Activated effector memory CD4-positive, alpha-beta T cell treated with Interleukin-2 at 50 U/mL for 16 hours (primary cell): ENCODE results near the gene CPSF6.
"Not testable (repeated sequence)": the region's sequence is repeated elsewhere in the genome, so short reads cannot be mapped to it uniquely, and the experiment has no call there.

Experiments used
- DNase-seq: peaks from one replicate; pipeline ENCODE4 v3.0.0-alpha.2; 2020

Gene CPSF6, protein sequence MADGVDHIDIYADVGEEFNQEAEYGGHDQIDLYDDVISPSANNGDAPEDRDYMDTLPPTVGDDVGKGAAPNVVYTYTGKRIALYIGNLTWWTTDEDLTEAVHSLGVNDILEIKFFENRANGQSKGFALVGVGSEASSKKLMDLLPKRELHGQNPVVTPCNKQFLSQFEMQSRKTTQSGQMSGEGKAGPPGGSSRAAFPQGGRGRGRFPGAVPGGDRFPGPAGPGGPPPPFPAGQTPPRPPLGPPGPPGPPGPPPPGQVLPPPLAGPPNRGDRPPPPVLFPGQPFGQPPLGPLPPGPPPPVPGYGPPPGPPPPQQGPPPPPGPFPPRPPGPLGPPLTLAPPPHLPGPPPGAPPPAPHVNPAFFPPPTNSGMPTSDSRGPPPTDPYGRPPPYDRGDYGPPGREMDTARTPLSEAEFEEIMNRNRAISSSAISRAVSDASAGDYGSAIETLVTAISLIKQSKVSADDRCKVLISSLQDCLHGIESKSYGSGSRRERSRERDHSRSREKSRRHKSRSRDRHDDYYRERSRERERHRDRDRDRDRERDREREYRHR

DNA sequence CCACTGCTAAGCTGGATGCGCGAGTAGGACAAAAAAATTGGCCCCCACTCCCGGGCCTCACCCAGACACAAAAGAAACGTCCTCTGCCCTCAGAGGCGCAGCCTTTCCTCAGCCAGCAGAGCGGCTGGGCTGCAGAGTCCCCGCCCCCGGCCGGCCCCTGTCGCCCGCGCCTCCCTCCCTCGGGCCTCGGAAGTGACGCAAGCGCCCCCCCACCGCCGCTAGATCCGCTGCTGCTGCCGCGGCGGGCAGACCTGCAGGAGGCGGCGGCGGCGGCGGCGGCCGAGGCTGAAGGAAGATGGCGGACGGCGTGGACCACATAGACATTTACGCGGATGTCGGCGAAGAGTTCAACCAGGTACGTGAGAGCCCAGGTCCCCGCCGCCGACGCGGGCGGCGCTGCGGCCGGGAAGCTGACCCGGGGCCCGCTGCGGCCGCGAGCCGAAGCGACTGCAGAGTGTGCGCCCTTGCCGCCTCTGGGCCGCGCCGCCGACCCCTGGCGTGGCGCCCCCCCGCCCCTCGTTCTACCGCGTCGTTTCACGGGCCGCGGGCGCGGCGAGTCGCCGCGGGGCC, at the start of gene CPSF6:
CPSF6 (plus strand) TSS at position 218 of the 570 bp plus-strand sequence; CDS start at position 296, 78 bp downstream.
- DNase-seq, result peak; percentile 94

DNA sequence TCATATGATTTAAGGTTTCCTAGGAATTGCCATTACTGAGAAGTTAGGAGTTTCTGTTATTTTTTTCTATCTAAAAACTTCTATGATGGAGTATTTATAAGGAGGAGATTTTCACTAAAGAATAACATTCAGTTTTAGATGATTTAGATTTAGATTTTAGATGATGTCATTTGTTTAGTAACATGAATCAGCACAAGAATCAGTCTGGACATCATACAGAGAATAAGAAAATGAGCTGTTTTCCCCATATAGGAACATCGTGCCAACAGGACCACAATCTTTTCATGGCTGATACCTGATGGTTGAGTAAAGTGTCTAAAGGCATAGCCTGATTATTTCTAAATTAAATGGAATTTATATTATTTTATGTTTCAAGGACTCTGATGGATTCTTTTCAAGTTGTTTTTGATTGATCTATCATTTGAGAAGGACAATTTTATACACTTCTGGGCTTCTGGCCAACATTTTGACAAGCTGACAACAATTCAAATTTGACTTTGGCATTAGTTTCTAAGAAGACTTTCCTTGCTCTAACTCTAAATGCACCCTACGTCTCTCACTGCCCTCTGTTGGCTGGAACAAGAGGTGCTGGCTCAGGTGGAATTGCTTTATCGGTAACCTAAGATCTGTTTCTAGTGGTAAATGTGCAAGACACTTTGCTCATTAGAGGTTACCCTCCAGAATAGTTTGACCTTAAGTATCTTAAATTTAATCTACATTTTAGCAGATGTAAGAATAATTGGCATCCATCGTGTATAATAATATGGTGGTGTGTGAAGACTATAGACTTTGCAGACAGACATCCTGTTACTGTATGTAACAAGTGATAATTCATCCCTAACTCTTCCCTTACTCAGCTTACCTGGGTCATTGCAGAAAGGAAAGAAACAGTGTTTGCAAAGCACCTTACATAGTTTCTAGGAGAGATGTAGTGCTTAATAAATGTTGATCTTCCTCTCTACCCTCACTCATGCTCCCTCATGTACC, 42.8 kb upstream of the CPSF6 start:
- DNase-seq, result no peak

DNA sequence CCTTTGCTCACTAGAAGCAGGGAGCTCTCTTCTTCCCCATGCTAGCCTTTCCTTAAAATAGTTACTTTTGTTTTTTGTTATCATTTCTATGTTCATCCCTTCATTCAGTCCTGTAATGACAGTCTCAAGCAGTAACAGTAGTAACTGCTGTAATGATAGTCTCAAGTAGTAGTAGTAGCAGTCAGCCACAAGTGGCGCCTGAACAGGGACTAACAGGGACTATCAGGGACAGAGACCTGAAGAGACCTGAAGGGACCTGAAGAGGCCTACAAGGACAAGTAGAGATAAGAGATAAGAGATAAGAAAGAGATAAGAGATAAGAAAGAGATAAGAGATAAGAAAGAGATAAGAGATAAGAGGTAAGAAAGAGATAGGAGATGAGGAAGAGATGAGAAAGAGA, 39.4 kb upstream of the CPSF6 start:
- not testable (repeated sequence) for DNase-seq

DNA sequence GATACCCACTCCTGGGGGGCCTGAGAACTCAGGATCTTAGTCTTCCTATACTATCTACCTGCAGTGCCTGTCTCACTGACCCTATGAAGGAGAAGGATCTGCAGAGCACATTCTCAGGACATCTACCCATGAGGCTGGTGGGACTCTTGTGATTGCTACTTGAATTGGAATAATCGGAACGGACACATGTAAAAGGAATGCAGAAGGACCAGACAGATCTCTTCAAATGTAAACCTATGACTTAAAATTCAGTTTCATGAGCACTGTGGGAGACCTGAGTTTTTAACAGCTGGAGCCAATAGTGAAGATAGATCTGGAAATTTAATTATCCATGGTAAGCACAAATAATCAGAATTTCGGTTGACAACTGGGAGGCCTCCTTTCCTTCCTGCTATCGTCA, 35.2 kb upstream of the CPSF6 start:
- no peak for DNase-seq

DNA sequence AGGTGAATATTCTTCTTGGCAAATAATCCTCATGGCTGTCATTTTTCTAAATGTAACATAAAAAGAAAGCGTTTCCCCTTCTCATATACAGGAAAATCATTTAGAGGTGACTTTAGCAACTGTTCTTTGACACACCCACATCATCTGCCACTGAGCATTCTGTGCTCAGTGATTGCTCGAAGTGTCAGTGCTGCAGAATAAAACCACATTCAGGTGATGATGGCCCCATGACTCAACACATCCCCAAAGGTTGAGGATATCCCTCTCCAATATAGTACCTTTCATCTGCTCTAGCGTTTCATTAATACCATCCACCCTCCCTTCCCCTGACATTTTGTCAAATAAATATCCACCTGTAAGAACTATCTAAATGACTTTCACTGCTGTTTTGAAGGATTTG, 28.7 kb upstream of the CPSF6 start:
- no peak for DNase-seq

DNA sequence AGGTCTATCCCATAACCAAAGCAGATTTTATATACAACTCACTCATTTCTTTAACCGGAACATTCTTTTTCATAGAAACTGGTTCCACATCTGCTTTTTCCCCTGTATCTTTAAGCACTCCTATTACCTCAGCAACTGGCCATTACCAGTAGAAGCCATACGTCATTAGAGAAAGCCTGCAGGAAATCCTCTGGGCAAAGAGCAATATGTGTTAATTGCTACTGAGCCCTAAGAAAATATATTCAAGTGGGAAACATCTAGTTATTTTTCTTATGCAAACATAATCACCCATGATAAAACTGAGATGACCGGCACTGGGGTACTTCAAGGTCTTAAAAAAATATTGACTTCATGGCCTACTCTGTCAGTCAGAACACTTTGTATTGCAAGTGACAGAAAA, 28.2 kb upstream of the CPSF6 start:
- DNase-seq, result no peak

DNA sequence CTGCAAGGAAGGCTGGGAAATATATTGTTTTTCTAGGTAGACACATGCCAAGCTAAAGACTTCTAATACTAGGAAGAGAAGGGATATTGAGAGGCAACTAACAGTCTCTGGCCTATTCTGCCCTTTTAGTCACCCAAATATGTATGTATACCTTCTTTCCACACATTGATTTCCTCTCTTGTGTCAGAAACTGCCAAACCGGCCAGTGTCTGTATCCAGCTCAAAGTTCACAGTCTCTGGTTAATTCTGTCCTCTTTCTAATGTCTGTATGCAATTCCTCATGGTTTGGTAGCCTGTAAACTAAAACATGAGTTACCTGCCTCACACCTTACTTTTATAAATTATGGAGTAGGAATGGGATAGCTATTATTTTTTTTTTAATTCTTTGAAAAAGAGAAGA, 25.2 kb upstream of the CPSF6 start:
- DNase-seq, result no peak

DNA sequence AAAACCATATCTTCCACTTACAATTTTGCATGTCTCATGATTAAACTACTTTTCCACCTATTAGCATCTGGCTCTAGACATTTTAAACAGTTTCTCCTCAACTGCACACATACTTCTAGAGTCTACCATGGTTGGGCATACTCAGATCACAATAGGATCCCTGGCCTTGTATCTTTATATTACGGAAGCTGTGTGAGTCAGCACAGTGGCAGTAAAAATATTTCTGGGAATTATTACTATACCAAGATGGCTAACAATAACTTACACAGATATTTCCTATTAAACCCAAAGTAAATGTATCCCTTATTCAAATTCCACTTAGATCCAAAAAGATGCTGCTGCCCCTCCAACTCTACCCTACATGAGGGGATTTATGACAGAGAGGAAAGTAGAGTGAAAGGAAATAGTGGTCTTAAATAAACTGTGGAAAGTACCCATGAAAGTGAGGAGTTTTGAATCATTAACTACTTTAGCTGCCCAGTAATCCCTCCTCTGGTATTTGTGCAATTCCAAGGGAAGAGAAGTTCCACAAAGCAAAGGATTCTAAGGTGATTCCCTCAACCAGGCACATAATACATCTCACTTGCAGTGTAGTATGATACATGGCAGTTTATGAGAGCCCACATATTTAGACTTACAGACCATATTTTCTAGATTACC, 14.0 kb upstream of the CPSF6 start:
- DNase-seq, result no peak

DNA sequence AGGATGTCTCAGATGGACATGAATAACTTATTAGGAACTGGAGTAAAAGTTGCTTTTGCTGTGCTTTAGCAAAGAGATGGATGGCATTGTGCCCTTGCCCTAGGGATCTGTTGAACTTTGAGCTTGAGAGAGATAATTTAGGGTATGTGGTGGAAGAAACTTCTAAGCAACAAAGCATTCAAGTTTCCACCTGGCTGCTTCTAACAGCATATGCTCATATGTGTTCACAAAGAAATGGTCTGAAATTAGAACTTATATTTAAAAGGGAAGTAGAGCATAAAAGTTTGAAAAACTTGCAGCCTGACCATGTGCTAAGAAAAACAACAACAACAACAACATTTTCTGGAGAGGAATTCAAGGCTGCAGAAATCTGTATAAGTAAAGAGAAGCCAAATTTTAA, 7.9 kb upstream of the CPSF6 start:
- no peak for DNase-seq

DNA sequence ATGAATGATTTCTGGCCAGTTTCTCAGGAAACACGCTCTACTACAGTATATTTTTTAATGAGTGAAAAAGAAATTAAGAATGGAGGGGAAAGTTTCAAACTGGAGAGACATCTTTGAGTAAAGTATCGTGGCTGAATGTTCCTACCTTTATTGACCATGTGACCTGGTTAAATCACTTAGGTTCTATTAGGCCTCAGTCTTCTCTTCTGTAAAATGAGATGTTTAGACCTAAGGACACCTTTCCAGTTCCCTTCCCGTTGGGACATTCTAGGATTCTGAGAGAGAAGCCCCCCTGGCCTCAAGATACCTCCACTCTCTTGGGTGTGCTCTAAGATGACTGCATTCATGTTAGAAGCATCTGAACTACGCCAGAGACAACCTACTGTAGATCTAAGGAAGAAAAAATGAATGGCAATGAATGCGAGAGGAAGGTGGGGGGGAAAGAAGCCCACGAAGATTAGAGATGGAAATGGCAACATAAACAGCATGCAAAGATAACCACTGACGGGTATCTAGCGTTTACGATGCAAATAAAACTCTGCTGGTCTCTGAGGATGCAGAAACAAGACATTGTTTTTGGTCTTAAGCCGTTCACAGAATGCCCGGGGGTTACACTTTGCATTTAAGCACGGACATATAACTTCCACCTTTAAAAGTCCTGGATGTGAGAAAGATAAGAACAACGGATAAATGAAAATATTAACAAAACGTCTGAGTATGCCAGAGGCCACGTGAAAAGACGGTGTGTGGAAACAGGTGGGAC, 599 bp upstream of the CPSF6 start:
- no peak for DNase-seq

DNA sequence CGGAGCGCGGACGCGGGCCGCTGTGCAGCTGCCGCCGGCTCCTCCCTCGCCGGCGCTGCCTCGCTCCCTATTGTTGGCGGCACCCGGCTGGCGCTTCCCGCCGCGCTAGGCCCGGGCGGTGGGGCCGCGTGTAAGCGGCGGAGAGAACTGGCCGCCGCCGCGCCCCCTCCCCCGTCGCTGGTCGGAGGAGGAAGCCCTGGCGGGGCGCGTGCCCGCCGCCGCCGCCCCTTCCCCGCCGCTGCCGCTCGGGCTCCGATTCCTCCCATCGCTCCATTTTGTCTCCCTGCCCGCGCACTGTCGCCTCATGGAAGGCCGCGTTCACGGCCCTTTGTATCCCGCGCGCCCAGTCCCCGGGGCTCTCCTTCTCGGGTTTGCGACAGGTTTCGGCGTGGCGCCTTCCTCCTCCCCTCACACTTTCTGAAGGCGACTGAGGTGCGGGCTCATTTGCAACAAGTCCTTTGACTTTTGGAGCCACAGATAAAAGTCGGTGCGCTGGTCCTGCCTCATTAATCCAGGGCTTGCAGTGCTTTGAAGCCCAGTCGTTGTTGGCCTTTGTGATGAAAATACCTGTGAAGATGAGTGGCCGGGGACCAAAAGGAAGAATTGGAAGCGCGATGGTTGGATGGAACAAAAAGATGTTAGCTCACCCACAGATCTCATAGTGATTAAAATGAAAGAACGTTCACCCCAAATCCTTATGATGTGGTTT, 707 bp downstream of the CPSF6 start:
- peak; percentile 36 for DNase-seq

DNA sequence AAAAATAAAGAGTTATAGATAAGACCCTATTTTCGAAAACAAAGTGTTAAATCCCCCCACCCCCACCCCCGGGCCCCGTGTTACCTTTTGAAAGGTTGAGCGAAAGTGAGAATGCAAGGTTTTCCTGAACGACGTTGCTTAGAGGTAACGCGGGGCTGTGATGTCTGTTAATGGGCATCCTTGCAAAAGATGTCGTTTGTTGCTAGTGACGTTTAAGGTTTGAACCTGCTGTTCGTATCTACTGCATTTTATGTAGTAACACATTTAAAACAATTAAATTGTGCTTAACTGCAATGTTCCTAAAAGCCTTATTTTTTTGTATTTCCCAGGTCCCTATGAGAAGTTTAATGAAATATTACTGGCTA, 1.2 kb downstream of the CPSF6 start:
- DNase-seq, result no peak

DNA sequence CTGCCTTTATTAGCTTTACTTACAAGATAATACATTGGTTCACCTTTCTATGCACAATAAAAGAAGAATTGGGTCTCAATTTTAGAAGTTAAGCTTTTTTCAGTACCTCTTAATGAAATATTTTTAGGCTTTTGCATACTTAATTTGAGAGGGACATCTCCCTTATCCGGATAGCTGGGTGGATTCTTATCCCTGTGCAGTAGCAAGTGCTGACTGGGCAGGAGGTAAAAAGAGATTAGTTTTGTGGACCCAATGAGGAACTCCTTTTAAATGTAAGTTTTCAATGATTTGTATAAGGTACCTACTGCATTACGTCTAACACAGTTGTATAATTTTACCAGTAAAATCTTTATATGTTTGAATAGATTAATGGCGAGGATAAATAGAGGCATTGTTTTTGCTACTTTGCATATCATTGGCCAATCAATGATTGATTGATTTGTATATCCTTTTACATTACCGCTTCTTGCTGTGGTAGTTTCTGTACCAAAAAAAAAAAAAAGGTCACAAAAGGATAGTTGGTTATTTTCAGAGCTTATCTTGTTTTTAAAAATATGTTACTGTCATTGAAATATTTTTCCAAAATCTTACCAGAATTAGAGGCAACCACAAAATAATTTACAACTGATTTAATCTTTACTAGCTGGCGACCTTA, 2.2 kb downstream of the CPSF6 start:
- no peak for DNase-seq

DNA sequence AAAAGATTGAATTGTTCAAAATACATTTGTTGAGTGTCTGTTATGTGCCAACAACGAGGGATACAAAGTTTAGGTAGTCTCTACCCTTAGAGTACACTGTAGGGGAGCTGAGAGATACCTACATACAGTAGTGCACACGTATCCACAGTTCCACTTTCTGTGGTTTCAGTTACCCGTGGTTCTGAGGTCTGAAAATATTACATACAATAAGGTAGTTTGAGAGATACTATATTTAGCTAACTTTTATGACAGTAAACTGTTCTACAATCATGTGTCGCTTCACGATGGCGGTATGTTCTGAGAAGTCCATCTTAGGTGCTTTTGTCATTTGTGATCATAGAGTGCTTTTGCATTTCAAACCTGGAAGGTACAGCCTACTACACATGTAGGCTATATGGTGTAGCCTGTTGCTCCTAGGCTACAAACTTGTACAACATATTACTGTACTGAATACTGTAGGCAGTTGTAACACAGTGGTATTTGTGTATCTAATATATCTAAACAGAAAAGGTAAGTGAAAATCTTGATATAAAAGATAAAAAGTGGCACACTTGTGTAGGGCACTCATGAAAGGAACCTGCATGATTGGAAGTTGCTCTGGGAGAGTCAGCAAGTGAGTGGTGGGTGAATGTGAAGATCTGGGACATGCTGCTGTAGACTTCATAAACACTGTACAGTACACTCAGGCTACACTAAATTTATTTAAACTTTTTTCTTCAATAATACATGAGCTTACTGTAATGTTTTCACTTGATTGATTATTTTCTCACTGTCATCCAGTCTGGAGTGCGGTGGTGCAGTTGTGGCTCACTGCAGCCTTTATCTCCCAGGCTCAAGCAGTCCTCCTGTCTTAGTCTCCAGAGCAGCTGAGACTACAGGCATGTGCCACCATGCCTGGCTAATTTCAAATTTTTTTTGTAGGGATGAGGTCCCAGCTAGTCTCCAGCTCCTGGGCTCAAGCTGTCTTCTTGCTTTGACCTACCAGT, 4.0 kb downstream of the CPSF6 start:
- DNase-seq, result no peak

DNA sequence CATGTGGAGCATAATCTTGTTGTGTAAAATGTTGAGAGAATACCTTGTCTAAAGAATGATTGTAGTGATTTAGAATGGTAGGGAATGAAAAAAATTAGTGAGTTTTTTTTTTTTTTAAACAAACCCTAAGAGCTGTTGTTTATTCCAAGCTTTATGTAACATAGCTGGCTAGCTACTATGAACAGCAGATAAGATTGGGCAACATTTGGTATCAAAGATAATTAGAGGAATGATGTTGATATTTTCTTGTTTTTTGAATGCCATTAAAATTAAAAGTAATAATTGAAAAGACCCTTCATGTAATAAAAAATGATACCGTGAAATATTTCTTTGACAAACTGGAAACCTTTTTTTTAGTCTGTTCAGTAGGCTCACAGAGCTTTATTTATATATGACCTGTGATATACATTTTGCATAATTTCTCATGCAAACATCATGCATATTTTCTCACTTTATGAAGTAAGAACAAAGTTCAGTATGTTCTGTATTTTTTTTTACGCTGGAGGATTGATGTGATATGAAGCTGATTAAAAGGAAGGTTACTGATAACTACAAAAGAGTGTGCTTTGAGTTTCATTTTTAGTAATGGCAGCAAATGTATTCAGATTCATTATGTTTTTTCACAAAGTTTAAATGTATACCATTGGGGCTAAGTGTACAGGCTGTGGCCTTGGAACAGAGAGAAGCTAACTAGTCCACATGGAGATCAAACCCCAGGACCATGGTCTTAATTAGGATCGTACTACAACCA, 8.1 kb downstream of the CPSF6 start:
- no peak for DNase-seq

DNA sequence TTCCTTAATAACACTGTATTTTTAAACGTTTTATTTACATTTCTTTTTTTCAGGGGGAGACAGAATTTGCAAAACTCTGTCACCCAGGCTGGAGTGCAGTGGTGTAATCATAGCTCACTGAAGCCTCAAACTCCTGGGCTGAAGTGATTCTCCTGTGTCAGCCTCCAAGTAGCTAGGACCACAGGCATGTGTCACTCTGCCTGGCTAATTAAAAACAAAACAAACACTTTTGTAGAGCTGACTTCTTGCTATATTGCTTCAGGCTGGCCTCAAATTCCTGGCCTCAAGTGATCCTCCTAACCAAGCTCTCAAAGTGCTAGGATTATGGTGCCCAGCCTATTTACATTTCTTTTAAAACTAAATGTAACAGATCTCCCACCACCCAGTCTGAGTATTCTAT, 12.7 kb downstream of the CPSF6 start:
- DNase-seq, result no peak

DNA sequence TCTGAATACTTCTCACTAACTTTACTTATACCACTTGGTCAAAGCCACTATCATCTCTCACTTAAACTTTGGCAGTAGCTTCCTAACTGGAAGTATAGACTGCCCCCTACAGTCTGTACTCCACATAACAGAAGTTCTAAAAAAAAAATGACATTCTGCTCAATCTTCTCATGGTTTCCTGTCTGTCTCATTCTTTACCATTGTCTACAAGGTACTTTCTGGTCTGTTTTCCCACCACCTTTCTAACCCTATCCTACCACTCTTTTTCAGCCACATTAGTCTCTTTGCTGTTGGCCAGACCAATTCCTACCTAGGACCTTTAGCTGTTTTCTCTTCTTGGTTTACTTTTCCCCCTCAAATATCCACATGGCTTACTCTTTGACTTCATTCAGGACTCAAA, 14.7 kb downstream of the CPSF6 start:
- no peak for DNase-seq

DNA sequence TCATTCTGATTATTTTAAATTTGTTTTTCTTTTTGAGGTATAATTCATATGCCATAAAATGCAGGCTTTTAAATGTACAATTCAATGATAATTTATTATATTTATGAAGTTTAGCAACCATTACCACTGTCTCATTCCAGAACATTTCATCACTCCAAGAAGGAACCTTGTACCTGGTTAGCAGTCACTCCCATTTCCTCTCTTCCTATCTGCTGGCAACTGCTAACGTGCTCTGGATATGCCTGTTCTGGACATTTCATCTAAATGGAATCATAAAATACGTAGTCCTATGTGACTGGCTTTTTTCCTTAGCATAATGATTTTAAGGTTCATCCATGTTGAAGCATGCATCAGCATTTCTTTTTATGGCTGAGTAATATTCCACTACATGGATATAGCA, 15.5 kb downstream of the CPSF6 start:
- DNase-seq, result no peak

DNA sequence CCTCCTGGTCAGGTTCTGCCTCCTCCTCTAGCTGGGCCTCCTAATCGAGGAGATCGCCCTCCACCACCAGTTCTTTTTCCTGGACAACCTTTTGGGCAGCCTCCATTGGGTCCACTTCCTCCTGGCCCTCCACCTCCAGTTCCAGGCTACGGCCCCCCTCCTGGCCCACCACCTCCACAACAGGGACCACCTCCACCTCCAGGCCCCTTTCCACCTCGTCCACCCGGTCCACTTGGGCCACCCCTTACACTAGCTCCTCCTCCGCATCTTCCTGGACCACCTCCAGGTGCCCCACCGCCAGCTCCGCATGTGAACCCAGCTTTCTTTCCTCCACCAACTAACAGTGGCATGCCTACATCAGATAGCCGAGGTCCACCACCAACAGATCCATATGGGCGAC, 19.3 kb downstream of the CPSF6 start:
- no peak for DNase-seq
